HL-60/S4 (cell line): ENCODE measurements around the gene PRMT3.
"Not testable (repeated sequence)": the region's sequence is repeated elsewhere in the genome, so short reads cannot be mapped to it uniquely, and the experiment has no call there.

Experiments
- in situ Hi-C: fragments of 300-500 bp; cut with MboI; formaldehyde crosslinking; loops from 2 replicates; pipeline ENCODE4 v1.14.3; 2022; ENCODE audit warnings: low sequenced_read_pairs

PRMT3 gene

DNA sequence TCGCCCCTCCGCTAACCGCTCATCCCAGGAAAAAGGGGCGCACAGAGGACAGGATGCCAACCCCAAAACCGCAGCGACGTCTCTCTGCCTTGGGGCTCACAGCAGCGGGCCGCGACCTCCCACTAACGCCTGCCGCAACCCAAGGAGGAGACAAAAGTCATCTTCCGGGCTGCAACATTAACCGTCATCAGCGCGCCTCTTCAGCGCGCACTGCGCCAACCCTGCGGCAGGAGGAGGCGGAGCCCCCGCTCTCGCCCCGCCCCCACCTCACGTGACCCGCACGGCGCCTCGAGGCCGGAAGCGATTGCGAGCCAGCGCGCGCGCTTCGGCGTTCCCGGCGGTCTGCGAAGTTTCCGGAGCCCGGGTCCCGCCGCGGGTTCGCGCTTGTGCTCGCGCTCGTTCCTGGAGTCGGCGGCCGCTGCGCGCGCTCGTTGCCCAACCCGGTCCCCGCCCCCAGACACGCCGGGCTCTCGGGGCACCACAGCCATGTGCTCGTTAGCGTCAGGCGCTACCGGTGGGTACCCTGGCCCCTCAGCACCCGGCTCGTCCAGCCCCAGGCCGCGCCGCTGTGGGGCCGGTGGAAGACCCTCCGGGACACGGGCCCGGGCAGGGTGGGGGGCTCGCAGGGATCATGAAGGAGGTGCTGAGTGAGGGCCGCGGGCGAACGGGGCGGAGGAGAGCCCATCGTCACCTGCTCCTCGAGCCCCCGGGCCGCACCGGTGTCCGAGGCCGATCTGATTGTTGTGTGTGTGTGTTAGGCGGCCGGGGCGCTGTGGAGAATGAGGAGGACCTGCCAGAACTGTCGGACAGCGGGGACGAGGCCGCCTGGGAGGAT, at the start of gene PRMT3:
TSS of gene PRMT3 (plus strand) at position 456 of the 835 bp plus-strand sequence. CDS start at position 487, 31 bp downstream.
- in situ Hi-C loops = no loop called here

DNA sequence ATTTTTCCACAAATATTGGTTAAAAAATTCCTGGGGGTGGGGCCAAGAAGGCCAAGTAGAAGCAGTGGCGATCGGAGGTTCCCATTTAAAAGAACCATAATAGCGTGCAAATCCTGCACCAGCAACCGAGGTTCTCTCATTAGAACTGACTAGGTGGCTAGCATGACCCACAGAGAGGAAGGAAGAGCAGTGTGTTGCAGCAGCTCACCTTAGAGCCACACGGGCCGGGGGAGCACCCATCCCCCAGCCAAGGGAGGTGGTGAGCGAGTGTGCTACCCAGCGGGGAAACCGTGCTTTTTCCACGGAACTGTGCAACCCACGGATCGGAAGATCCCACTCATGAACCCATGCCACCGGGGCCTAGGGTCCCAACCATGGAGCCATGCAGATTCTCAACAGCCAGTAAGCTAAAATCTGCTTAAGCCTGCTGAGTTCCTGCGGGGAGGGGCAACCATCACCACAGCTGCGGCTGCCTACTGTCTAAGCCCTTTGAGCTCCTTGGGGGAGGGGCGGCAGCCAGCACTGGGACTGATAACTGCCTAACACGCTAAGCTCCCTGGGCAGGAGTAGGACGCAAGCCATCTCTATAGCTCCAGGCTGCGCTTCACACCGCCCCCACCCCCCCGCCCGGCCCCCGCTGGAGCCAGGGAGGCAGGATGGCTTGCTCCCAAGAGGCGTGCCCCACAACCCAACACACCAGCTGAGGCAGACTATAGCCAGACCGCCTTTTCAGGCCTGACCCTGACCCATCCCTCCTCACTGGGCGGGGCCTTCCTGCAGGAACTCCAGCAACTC, 45.0 kb upstream of the PRMT3 start:
- in situ Hi-C loops = no loop called here

DNA sequence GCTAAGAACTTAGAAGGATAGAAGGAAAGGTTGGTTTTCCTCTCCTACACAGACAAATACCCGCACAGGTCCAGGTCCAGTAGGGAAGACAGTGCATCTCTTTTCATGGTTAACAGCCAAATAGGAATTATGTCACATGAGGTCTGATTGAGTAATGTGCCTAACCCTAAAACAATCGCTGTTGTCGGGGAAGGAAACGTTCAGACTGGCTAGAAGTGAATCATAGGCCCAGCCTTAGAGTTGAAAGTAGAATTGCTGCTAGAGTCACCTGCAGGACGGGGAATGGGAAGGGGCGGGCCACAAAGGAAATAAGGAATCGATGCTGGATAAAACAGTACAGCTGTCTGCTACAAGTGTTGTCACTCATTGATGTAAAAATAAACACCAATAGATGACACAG, 36.4 kb upstream of the PRMT3 start:
- in situ Hi-C loops = no loop called here

DNA sequence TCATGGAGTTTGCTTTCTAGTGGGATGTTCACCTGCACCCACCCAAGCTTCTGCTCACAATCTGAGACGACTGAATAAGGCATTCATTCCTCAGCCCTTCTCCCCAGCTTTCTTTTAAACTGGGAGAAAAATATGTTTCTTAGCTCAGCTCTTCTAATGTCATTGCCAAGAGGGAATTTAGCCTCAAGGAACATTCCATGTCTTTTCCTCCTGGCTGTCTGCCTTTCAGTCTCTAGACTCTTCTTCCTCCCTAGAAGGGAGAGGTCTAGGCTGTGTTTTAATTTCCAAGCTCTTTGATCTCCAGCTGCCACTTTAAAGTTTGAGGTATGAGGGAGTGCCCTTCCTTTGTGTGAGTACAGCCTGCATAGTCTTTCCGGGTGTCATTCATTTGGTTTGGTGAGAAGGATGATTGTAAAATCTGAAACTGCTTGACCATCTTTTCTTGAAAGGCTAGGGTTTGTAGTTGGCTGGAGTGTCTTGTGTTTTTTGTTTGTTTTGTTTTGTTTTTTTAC, 35.7 kb upstream of the PRMT3 start:
- in situ Hi-C loops = no loop called here

DNA sequence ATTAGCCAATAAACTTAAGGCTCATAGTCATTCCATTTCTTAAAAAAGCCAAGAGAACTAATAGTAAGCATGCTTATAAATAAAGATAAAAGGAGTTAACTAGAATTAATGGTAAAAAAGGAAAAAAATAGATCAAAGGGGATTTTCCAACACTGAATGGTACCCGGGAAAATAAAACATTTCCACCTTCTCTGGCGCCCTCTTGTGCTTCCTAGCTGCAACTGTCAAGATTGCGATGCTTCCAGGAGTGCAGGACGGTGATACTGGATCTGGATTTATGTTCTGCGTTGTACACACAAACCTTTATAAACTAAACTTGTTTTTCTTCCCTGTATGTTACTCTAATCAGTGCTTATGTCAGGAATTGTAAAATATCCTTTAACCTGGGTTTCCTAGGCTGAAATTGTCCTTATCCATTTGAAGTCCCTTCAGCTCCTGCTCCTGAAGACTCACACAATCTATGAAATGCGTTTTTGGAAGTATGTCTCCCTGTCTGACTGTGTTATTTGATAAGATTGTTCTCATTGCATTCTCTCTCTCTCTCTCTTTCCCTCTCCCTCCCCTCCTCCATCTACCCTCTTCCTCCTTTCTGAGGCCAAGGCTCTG, 33.6 kb upstream of the PRMT3 start:
- in situ Hi-C loops = no loop called here

DNA sequence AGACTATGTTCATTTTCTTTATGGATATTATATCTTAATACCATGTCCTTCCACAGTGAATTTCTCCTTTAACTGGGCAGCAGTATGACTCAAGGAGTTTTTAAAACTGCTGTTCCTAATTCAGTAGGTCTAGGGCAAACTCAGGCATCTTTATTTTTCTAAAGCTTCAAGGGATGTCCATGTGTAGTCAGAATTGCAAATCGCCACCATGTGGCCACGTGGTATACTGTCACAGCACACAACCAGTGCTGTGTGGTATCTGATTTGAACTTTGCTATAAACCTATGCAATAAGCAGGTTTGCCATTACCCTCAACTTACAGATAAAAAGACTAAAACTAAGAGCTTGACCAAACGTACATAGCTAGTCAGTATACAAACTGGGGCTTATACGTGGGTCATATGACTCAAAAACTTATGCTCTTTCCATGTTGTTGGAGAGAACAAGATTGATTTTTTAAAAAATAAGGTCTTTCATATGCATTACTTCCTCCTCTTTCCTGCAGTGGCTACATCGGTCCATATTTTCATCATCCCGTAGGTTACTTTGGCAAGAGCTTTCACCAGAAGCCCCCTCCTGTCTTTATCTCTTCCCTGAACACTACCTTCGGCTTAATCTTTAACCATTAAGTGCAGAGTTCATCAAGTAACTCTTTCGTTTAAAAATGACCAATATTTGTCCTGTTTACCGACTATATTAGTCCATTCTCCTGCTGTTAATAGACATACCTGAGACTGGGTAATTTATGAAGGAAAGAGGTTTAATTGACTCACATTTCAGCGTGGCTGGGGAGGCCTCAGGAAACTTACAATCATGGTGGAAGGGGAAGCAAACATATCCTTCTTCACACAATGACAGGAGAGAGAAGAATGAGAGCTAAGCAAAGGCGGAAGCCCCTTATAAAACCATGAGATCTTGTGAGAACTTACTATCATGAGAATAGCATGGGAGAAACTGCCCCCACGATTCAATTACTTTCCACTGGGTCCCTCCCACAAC, 32.0 kb upstream of the PRMT3 start:
- in situ Hi-C loops = no loop called here

DNA sequence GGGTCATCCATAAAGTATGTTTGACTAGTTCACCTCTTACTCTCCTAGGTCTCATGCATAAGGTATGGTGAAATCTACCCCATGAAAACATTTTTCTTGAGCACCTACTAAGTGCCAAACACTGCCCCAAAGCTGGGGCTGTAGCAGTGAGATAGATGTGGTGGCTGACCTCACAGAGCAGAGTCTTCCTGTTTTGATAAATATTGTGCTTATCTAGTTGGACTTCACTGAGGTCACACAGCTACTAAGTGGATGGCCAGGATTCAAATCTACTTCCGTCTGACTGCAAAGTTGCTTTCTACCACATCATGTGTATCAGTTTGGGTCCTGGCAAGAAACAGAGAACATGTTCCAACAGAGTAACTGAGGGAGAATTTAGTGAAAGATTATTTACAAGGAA, 30.4 kb upstream of the PRMT3 start:
- in situ Hi-C loops = no loop called here

DNA sequence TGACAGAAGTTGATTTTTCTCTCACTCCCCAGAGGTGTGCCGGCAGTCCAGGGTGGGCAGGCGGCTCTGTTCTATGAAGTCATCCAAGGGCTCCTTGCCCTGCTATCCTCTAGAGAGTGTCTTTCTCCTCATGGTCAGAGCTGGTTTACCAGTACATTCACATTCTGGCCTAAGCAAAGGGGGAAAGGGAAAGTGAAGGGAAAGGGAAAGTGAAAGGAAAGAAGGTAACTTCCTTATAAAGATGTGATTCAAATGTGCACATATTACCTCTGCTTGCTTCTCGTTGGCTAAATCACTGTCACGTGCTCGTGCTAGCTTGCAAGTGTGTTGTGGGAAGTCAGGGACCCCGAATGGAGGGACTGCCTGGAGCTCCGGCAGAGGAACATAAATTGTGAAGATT, 26.9 kb upstream of the PRMT3 start:
- in situ Hi-C loops = no loop called here

DNA sequence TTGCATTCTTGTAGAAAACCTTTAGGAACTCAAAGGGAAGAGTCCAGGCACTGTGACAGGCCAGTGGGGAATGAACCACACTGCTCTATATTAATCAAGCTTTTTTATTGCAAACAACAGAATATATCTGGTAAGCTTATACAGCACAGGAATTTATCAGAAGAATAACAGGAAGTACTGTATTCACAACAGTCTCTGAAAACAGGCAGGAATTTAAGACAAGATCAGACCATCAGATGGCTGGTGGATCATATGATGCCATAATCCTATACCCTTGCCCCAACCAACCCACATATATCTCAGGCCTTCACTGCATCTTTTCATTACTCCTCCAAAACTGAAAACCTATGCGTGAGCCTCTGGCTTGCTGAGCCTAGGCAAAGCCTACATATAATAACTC, 25.0 kb upstream of the PRMT3 start:
- in situ Hi-C loops = no loop called here

DNA sequence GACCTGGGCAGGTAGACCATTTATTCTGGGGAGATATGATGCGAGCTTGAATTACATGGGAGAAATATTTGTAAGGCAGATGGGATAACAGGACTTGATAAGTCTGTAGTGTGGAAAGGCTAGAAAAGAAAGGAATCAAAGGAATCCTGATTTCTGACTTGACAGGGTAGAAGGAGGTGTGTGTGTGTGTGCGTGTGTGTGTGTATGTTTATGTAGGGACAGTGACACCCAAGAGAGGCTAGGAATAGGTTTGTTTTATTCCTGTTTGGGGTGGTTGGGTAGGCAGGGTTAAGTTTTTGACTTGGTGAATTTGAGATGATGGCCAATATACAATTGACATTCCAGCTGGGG, 24.4 kb upstream of the PRMT3 start:
- in situ Hi-C loops = no loop called here

DNA sequence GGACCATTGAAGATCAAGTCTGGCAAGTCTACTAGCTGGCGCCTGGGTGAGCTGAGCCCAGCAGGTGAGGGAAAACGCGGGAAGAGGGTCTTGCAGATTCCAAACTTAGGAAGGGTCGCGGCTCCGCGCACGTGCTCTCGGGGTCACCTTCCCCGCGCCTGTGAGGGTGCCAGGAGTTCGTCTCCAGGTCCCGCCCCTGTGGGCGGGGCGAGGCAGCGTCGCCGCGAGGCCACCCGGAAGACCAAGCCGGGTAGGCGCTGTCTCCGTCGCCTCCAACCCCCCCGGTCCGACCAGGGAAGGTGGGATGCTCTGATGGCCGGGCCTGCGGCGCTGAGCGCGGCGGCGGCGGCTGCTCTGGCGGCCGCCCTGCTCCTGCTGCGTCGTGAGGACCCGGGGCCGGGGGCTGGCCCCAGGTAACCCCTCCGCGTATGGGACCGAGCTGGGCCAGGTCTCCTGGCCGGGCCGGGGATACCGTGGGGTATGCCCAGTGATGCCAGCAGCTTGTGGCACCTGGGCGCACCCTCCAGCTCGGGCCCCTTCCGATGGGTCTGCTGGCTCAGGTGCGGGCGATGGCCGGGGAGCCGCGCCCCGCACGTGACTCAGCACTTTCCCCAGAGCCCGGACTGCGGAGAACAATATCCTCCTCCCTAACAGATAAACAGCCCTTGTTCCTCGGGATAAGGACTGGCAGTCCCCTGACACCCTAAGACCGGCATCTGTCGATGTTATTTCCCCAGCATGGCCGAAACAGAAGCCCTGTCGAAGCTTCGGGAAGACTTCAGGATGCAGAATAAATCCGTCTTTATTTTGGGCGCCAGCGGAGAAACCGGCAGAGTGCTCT, 23.8 kb upstream of the PRMT3 start, which contains the start of gene HTATIP2:
TSS of gene HTATIP2 (plus strand) at position 215 of the 841 bp plus-strand sequence. CDS start at position 739, 524 bp downstream.
- in situ Hi-C loops = no loop called here

DNA sequence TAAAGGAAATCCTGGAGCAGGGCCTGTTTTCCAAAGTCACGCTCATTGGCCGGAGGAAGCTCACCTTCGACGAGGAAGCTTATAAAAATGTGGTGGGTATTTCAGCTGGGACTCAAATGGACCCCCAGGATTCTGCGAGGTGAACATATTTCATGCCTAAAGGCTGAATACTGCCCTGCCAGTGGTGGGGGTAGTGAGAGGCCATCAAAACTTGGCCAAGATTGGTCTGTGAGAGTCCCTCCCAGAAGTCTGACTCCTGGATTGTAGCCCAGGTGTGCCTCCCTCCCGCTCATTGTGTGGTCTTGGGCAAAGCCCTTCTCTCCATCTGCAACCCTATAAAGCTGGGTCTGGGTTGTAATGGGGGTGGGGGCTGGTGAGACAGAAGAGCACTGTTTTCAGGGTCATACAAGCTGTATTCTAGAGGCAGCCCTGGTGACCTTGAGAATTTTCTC, 23.1 kb upstream of the PRMT3 start:
- in situ Hi-C loops = no loop called here

DNA sequence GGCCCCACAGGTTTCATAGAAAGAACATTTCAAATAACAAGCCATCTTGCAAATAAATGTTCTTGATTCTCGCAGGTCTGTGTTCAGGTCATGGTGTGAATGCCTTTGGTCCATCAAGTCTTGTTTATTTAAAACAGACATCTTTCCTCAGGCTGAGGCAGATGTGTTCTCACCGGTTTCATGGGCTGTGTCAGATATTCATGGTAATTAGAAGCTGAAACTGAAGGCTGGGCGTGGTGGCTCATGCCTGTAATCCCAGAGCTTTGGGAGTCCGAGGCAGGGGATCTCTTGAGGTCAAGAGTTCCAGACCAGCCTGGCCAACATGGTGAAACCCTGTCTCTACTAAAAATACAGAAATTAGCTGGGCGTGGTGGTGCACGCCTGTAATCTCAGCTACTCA, 22.1 kb upstream of the PRMT3 start:
- in situ Hi-C loops = not testable (repeated sequence)

DNA sequence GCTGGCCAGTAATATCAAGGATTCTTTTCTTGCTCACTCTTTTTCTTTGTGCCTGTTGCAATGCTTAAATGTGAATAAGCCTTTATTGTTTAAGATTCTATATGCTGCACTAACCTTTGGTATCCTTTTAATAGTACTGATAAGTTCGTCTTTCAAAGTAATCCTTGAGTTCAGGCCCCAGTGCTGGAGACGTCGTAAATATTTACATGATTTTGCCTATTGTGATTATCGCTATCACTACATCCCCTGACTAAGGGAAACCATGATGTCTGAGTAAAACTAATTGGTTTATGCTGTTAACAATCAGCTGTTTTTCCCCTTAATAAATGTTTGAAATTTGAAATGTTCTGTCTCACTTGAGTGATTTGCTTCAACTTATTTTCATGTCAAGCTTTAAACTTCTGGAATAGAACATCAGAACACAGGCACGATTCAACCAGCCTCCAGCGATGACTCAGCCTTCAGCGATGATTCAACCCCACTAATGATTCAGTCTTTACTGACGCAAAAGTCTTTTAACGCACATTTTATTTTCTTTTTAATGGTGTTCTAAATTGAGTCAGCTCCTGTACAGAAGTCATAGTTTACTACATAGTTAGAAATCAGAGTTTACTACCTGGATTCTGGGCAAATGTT, 20.1 kb upstream of the PRMT3 start:
- in situ Hi-C loops = no loop called here

DNA sequence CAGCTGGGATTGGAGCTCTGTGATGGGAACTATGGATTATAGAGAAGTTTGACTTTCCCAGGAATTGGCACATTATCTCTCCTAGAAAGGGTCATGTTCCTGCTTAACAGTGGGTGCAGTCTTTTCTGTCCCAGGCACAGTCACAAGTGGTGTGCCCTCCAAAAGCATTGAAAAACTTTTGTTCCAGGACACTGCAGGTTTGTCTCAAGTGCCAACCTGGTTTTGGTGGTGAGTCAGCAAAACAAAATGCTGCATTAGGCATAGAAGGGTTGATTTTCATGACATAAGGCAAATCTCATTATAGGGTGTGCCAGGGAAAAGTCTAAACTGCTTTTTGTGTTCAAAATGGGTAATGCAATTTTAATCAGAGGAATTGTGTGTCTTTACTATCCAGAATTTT, 19.1 kb upstream of the PRMT3 start:
- in situ Hi-C loops = no loop called here

DNA sequence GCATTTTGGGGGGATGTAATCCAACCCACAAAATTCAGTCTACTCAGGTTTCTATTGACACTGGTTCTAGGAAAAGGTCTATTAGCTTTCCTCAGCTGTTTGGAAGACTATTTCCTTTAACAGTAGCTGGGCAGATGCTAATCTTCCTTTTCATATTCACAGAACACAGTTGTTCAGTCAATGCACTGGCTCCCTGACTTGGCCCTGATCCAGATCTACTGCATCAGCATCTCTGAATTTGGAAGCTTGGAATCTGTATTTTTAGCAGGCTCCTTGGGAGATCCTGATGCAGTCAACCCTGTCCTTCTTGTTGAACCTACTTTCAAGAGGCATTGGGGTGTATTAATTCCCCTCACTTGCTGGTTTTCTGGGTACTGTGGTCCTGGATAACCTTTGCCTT, 17.7 kb upstream of the PRMT3 start:
- in situ Hi-C loops = no loop called here

DNA sequence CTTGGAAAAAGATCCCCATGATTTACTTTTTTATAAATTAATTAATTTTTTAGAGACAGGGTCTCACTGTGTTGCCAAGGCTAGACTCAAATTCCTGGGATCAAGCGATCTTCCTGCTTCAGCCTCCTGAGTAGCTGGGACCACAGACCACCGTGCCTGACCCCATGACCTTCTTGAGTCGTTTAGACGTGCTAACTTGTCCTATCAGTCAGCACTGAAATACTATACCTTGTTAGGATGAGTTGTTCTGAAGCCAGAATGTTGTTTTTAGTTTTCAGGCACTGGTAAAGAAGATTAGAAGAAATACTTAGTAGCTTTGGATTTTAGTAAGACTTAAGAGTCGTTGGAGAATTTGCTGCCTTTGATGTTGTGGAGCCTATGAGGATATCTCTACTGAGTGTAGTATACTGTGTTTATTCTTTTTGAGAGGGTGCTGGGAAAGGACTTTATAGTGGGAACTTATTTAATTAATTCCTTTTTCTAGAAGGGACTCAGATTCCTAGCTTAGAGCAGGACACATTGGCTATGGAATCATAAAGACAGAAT, 15.4 kb upstream of the PRMT3 start:
- in situ Hi-C loops = no loop called here

DNA sequence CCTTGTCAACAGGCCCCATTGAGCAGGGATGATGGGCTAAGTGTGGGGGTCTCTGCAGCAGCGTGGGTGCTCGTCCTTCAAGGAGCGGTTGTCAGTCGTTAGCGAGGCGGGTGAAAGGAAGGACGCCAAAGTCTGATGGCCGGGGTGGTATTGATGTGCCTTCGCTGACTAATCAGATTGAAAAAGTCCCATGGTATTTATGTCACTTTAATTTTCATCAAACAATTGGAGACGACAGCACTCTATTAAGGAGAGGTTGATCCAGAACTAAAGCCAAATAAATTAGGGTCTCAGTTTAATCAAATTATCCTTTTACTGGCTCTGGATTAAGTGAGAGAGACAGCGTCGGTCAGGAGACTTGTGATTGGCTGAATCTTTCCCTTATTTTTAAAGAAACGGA, 14.4 kb upstream of the PRMT3 start:
- in situ Hi-C loops = no loop called here
